Mesenchymal stem cell (in vitro differentiated cells and primary cell): ENCODE results near the gene HHIPL1.

ENCODE experiments used
- DNase-seq: peaks from one replicate; pipeline ENCODE4 v3.0.0-alpha.2; 2013
- H2AFZ ChIP-seq: one replicate; pipeline ENCODE4 v1.6.1; 2013; ENCODE audit warnings: low read depth, mild to moderate bottlenecking, control low read depth, inconsistent platforms, low read length, moderate library complexity
- H2AK5ac ChIP-seq: 2 replicates; pipeline ENCODE4 v1.6.1; 2013; ENCODE audit warnings: low read length, moderate library complexity, mild to moderate bottlenecking, inconsistent platforms; ENCODE audit not compliant: severe bottlenecking
- H2BK120ac ChIP-seq: one replicate; pipeline ENCODE4 v1.6.1; 2013; ENCODE audit warnings: low read depth, mild to moderate bottlenecking, inconsistent platforms, low read length, moderate library complexity
- H2BK12ac ChIP-seq, 2 experiments: one replicate each; pipeline ENCODE4 v1.6.1; 2013; ENCODE audit warnings: inconsistent platforms in 2 of 2, low read length in 2 of 2, mild to moderate bottlenecking in 2 of 2, moderate library complexity in 2 of 2, control low read depth in 1 of 2
- H2BK15ac ChIP-seq: one replicate; pipeline ENCODE4 v1.6.1; 2013; ENCODE audit warnings: mild to moderate bottlenecking, low read depth, inconsistent platforms; ENCODE audit not compliant: poor library complexity, severe bottlenecking
- H2BK5ac ChIP-seq: 2 replicates; pipeline ENCODE4 v1.6.1; 2013; ENCODE audit warnings: low read depth, mild to moderate bottlenecking, low read length, control low read depth, inconsistent platforms; ENCODE audit not compliant: poor library complexity, severe bottlenecking
- H3K14ac ChIP-seq, 2 experiments: one replicate each; pipeline ENCODE4 v1.6.1; 2013; ENCODE audit warnings: inconsistent platforms in 2 of 2, low read length in 2 of 2, control low read depth in 1 of 2, mild to moderate bottlenecking in 1 of 2, moderate library complexity in 1 of 2
- H3K18ac ChIP-seq, 2 experiments: one replicate each; pipeline ENCODE4 v1.6.1; 2013; ENCODE audit warnings: inconsistent platforms in 2 of 2, low read length in 2 of 2, control low read depth in 1 of 2, low read depth in 1 of 2, mild to moderate bottlenecking in 1 of 2
- H3K23ac ChIP-seq, 2 experiments: one replicate each; pipeline ENCODE4 v1.6.1; 2013; ENCODE audit warnings: inconsistent platforms in 2 of 2, low read length in 2 of 2, mild to moderate bottlenecking in 2 of 2, moderate library complexity in 2 of 2, control low read depth in 1 of 2
- H3K27ac ChIP-seq: 2 replicates; pipeline ENCODE4 v1.5.1; 2013; ENCODE audit warnings: mild to moderate bottlenecking, moderate library complexity, low read length, control low read depth, inconsistent platforms; ENCODE audit not compliant: poor library complexity, severe bottlenecking
- H3K27me3 ChIP-seq, 2 experiments: 2 replicates each; pipeline versions ENCODE4 v1.6.1 to v1.7.0; 2013; ENCODE audit warnings: low read length in 2 of 2, mild to moderate bottlenecking in 2 of 2, moderate library complexity in 2 of 2, control low read depth in 1 of 2, inconsistent platforms in 1 of 2; ENCODE audit not compliant: control insufficient read depth in 1 of 2, insufficient read depth in 1 of 2
- H3K36me3 ChIP-seq, 2 experiments: 2 replicates each; pipeline versions ENCODE4 v1.6.1 to v1.7.0; 2013; ENCODE audit warnings: low read length in 2 of 2, control low read depth in 1 of 2, inconsistent platforms in 1 of 2, low read depth in 1 of 2, mild to moderate bottlenecking in 1 of 2; ENCODE audit not compliant: insufficient read depth in 2 of 2, control insufficient read depth in 1 of 2
- H3K4ac ChIP-seq, 2 experiments: one replicate each; pipeline ENCODE4 v1.6.1; 2013; ENCODE audit warnings: inconsistent platforms in 2 of 2, low read length in 2 of 2, mild to moderate bottlenecking in 2 of 2, moderate library complexity in 2 of 2, control low read depth in 1 of 2, low read depth in 1 of 2
- H3K4me1 ChIP-seq: 2 replicates; pipeline ENCODE4 v1.6.1; 2013; ENCODE audit warnings: low read depth, low read length, control low read depth; ENCODE audit not compliant: control insufficient read depth, insufficient read depth
- H3K4me2 ChIP-seq: 2 replicates; pipeline ENCODE4 v1.6.1; 2013; ENCODE audit warnings: low read length, mild to moderate bottlenecking, inconsistent platforms; ENCODE audit not compliant: poor library complexity, severe bottlenecking
- H3K4me3 ChIP-seq, 2 experiments: 2 replicates each; pipeline versions ENCODE4 v1.5.1 to v1.7.0; 2013; ENCODE audit warnings: low read length in 2 of 2, mild to moderate bottlenecking in 2 of 2, control low read depth in 1 of 2, low read depth in 1 of 2; ENCODE audit not compliant: insufficient read depth in 1 of 2
- H3K79me1 ChIP-seq: replicated peaks from 2 replicates; pipeline ENCODE4 v1.6.1; 2013; ENCODE audit warnings: mild to moderate bottlenecking, control low read depth, low read length, inconsistent platforms; ENCODE audit not compliant: poor library complexity, severe bottlenecking
- H3K9ac ChIP-seq: 2 replicates; pipeline ENCODE4 v1.7.0; 2013; ENCODE audit warnings: mild to moderate bottlenecking, low read length, moderate library complexity
- H3K9me3 ChIP-seq: 2 replicates; pipeline ENCODE4 v1.7.0; 2013; ENCODE audit warnings: mild to moderate bottlenecking, low read length; ENCODE audit not compliant: control insufficient read depth
- H4K8ac ChIP-seq: one replicate; pipeline ENCODE4 v1.6.1; 2013; ENCODE audit warnings: inconsistent platforms, mild to moderate bottlenecking, low read length, moderate library complexity
- H4K91ac ChIP-seq: one replicate; pipeline ENCODE4 v1.6.1; 2013; ENCODE audit warnings: mild to moderate bottlenecking, low read length, inconsistent platforms
- WGBS: methylation state at CpG from one replicate; pipeline ENCODE4 v1.1.7; 2013; ENCODE audit warnings: mixed read lengths; 5-methylcytosine and 5-hydroxymethylcytosine counted together

Gene HHIPL1

GRCh38 chr14:99674064-99674650 lies 29.2 kb downstream of the HHIPL1 start:
- Histone ChIP-seq H2BK120ac (no peak overlapping the region), H3K23ac (no peak overlapping the region), H3K14ac (no peak overlapping the region), H3K79me1 (no peaks in the 10 kb centered on the region), H2BK15ac (no peak overlapping the region), H3K36me3 (peaks cover 0 to 5% of the 10 kb centered on the region in 2 experiments), H4K91ac (no peak overlapping the region), H4K8ac (no peak overlapping the region), H3K4ac (no peak overlapping the region), H3K27ac (no peak overlapping the region), H2AFZ (no peak overlapping the region), H3K4me2 (no peak overlapping the region), H3K9ac (no peak overlapping the region), H2BK12ac (no peak overlapping the region), H3K4me1 (no peaks in the 10 kb centered on the region), H3K4me3 (no peak overlapping the region), H2AK5ac (no peak overlapping the region), H3K9me3 (peaks cover 22% of the 10 kb centered on the region), H3K27me3 (peaks cover 4 to 7% of the 10 kb centered on the region in 2 experiments), H2BK5ac (no peak overlapping the region), H3K18ac (no peak overlapping the region)
- no peak for DNase-seq
- 96% methylated on average over 9 of the region's 9 CpGs for WGBS

GRCh38 chr14:99674776-99675381 lies 29.9 kb downstream of the HHIPL1 start:
- H3K4me3 ChIP-seq: no peak overlapping the region
- H2BK5ac ChIP-seq: no peak overlapping the region
- no peak overlapping the region for H2AFZ ChIP-seq
- peaks cover 4 to 7% of the 10 kb centered on the region in 2 experiments for H3K27me3 ChIP-seq
- H2BK120ac ChIP-seq: no peak overlapping the region
- no peaks in the 10 kb centered on the region for H3K4me1 ChIP-seq
- H3K14ac ChIP-seq: no peak overlapping the region
- H2BK12ac ChIP-seq: no peak overlapping the region
- WGBS: 96% methylated on average over 60 of the region's 60 CpGs
- peaks cover 0 to 5% of the 10 kb centered on the region in 2 experiments for H3K36me3 ChIP-seq
- H3K9me3 ChIP-seq: peaks cover 29% of the 10 kb centered on the region
- H3K4ac ChIP-seq: no peak overlapping the region
- H3K4me2 ChIP-seq: no peak overlapping the region
- no peak for DNase-seq
- no peaks in the 10 kb centered on the region for H3K79me1 ChIP-seq
- H2BK15ac ChIP-seq: peak overlapping the region; percentile 14
- H3K9ac ChIP-seq: no peak overlapping the region
- no peak overlapping the region for H4K8ac ChIP-seq
- no peak overlapping the region for H2AK5ac ChIP-seq
- no peak overlapping the region for H4K91ac ChIP-seq
- no peak overlapping the region for H3K27ac ChIP-seq
- no peak overlapping the region for H3K18ac ChIP-seq
- no peak overlapping the region for H3K23ac ChIP-seq

- Histone ChIP-seq H3K79me1 (no peaks in the 10 kb centered on the region), H3K4me2 (no peak overlapping the region), H2BK12ac (no peak overlapping the region), H3K27ac (no peak overlapping the region), H3K4ac (no peak overlapping the region), H2BK15ac (no peak overlapping the region), H3K9ac (no peak overlapping the region), H2BK120ac (no peak overlapping the region), H3K23ac (no peak overlapping the region), H2BK5ac (no peak overlapping the region), H4K91ac (no peak overlapping the region), H3K4me1 (no peaks in the 10 kb centered on the region), H3K36me3 (peaks cover 0 to 5% of the 10 kb centered on the region in 2 experiments), H3K4me3 (no peak overlapping the region), H3K27me3 (peaks cover 4 to 7% of the 10 kb centered on the region in 2 experiments), H3K9me3 (peaks cover 29% of the 10 kb centered on the region), H2AK5ac (no peak overlapping the region), H2AFZ (no peak overlapping the region), H4K8ac (no peak overlapping the region), H3K14ac (no peak overlapping the region), H3K18ac (no peak overlapping the region)
- 96% methylated on average over 42 of the region's 42 CpGs for WGBS
- DNase-seq: no peak
These were observed 30.5 kb downstream of the HHIPL1 start for GRCh38 chr14:99675382-99675835.

GRCh38 chr14:99675951-99676350 lies 31.0 kb downstream of the HHIPL1 start:
- Histone ChIP-seq H4K8ac (no peak overlapping the region), H3K27ac (no peak overlapping the region), H3K4me2 (no peak overlapping the region), H3K18ac (no peak overlapping the region), H3K36me3 (peaks cover 0 to 5% of the 10 kb centered on the region in 2 experiments), H4K91ac (no peak overlapping the region), H2BK120ac (no peak overlapping the region), H2BK15ac (no peak overlapping the region), H3K79me1 (no peaks in the 10 kb centered on the region), H3K9me3 (peaks cover 29% of the 10 kb centered on the region), H2BK12ac (no peak overlapping the region), H2AK5ac (no peak overlapping the region), H3K23ac (no peak overlapping the region), H3K27me3 (peaks cover 7 to 8% of the 10 kb centered on the region in 2 experiments), H3K4ac (no peak overlapping the region), H3K4me1 (no peaks in the 10 kb centered on the region), H2AFZ (no peak overlapping the region), H3K4me3 (no peak overlapping the region), H3K14ac (no peak overlapping the region), H2BK5ac (no peak overlapping the region), H3K9ac (no peak overlapping the region)
- no peak for DNase-seq
- 89% methylated on average over 10 of the region's 10 CpGs for WGBS
